ENCODE data around the gene NAALADL2.

- TF ChIP-seq CTCF (conservative IDR thresholded peaks at IDR 0.05 in 1 of 2, IDR thresholded peaks at IDR 0.05 in 1 of 2; ENCODE audit: low read depth in 1 of 2, low read length in 2 of 2) = no peak
- TF ChIP-seq EZH2 (IDR thresholded peaks at IDR 0.05; ENCODE audit: low read length, missing control alignments) = no peak
Observed at GRCh38 chr3:175260145-175260794, 401.1 kb downstream of the NAALADL2 start.
